HG02678 (cell line): ENCODE results near the gene RPRD1A.
"Not testable (repeated sequence)": the region's sequence is repeated elsewhere in the genome, so short reads cannot be mapped to it uniquely, and the experiment has no call there.

Source experiments
- ATAC-seq: cut with Tn5 transposase; IDR thresholded peaks from one replicate; pipeline ENCODE4 v1.9.1; 2021; ENCODE audit warnings: mild to moderate bottlenecking, moderate library complexity; ENCODE audit not compliant: unreplicated experiment

Gene RPRD1A

GRCh38 chr18:36031903-36032302 is 35.5 kb downstream of the RPRD1A start:
- no peak for ATAC-seq

- ATAC-seq: no peak
These were observed 36.0 kb downstream of the RPRD1A start for GRCh38 chr18:36031407-36031806.

GRCh38 chr18:36028859-36029258 is 38.5 kb downstream of the RPRD1A start:
- no peak for ATAC-seq

- ATAC-seq: no peak
These were observed 42.3 kb downstream of the RPRD1A start for GRCh38 chr18:36025025-36025424.

- ATAC-seq: not testable (repeated sequence)
These were observed 43.1 kb downstream of the RPRD1A start for GRCh38 chr18:36024241-36024640.

- no peak for ATAC-seq
These were observed 44.0 kb downstream of the RPRD1A start for GRCh38 chr18:36023336-36023735.

GRCh38 chr18:36020174-36020711 is 47.1 kb downstream of the RPRD1A start:
- no peak for ATAC-seq

GRCh38 chr18:36017232-36017631 is 50.1 kb downstream of the RPRD1A start:
- no peak for ATAC-seq

- peak; percentile 92 for ATAC-seq
These were observed 51.7 kb downstream of the RPRD1A start for GRCh38 chr18:36015629-36016028.

- no peak for ATAC-seq
These were observed 54.5 kb downstream of the RPRD1A start for GRCh38 chr18:36012891-36013290.

GRCh38 chr18:36009214-36009613 is 58.1 kb downstream of the RPRD1A start:
- no peak for ATAC-seq

GRCh38 chr18:36006997-36007396 is 60.4 kb downstream of the RPRD1A start:
- no peak for ATAC-seq

- ATAC-seq: no peak
These were observed 67.4 kb downstream of the RPRD1A start for GRCh38 chr18:35999925-36000324.

- no peak for ATAC-seq
These were observed 68.4 kb downstream of the RPRD1A start for GRCh38 chr18:35998967-35999366.

GRCh38 chr18:35993013-35993412 is 74.3 kb downstream of the RPRD1A start:
- ATAC-seq: no peak

GRCh38 chr18:35991696-35992095 is 75.7 kb downstream of the RPRD1A start:
- no peak for ATAC-seq

- no peak for ATAC-seq
These were observed 83.5 kb downstream of the RPRD1A start for GRCh38 chr18:35983818-35984217.

GRCh38 chr18:35983147-35983546 is 84.2 kb downstream of the RPRD1A start:
- ATAC-seq: no peak

GRCh38 chr18:35982409-35983114 is 84.8 kb downstream of the RPRD1A start:
- no peak for ATAC-seq

GRCh38 chr18:35979112-35979511 is 88.2 kb downstream of the RPRD1A start:
- ATAC-seq: no peak

- ATAC-seq: no peak
These were observed 93.2 kb downstream of the RPRD1A start for GRCh38 chr18:35974181-35974580.

- ATAC-seq: no peak
These were observed 93.7 kb downstream of the RPRD1A start for GRCh38 chr18:35973650-35974049.
